NCI-H460 (cell line): ENCODE data around the gene CCDC92. TPM values are rescaled to one million over a fixed set of nuclear protein-coding genes. Genes with fewer than 3 reads are reported as not detected.

Experiments used
- DNase-seq: peaks from one replicate; pipeline ENCODE4 v3.0.0-alpha.2; 2016; ENCODE audit warnings: low read depth; ENCODE audit errors: extremely low read depth
- total RNA-seq: library from RNA; depleted of rRNA; stranded (reverse); fragments of >200 nt; shearing (Covaris generic); gene quantifications from 2 replicates; pipeline ENCODE4 v1.2.3, GENCODE V29; 2014

CCDC92 gene
- total RNA-seq, 1 experiment from 2014 or later, result 10.2 TPM

DNA sequence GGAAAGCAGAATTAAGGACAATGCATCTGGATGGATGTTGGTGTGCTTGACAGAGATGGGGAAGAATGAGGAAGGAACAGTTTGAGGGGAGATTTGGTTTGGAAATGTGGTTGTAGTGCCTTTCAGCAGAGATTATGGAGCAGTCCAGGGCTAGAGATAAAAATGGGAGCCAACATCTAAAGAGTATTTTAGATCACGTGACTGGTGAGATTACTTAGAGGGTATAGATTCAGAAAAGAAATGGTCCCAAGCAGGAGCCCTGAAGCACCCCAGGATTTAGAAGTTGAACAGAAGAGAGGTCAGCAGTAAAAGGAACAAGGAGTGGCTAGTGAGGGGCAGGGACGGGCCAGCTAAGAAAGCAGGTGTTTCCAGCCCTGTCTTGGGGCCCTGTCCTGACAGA, 30.0 kb upstream of the CCDC92 start:
- no peak for DNase-seq

DNA sequence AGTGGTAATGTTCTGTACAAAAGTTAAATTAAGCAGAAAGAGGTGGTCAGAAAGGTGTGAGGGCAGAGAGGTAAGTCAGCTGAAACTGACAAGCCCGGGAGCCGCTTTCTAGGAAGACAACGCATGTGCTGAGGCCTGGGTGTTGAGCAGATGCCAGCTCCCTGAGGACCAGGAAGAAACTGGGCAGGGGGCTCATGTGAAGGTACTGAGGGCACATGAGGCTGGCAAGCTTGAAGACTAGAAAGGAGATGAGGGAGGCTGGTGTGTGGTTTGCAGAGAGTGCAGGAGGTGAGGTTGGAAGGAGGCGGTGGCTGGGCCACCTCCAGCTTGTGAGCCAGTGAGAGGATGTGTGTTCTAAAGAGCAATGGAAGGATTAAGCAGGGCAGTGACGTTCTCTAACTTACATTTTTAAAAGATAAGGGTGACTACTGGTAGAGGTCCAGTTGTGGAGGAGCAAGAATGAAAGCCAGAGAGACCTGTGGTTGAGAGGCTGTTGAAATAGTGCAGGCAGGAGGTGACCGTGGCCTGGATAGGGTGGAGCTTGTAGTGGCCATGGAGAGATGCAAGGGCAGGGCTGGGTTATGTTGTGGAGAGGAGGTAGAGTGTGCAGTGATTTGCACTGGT, 29.5 kb upstream of the CCDC92 start:
- no peak for DNase-seq

DNA sequence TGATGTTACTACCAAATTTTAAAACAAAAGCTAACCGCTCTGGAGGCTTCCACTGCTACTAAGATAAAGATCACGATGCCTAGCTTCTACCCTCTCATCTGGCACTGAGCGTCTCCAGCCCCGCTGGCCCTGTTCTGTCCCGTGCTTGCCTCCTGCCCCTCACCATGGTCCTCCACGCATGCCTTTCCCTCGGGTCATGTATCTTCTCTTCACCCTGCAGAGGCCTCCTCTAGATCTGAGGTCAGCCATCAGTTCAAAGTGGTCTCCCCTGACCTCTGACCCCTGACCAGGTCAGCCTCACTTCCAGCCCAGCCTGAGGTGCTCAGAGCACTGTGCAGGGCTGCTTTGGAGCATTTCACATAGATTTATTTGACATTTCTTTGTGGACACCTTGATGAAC, 28.7 kb upstream of the CCDC92 start:
- no peak for DNase-seq

DNA sequence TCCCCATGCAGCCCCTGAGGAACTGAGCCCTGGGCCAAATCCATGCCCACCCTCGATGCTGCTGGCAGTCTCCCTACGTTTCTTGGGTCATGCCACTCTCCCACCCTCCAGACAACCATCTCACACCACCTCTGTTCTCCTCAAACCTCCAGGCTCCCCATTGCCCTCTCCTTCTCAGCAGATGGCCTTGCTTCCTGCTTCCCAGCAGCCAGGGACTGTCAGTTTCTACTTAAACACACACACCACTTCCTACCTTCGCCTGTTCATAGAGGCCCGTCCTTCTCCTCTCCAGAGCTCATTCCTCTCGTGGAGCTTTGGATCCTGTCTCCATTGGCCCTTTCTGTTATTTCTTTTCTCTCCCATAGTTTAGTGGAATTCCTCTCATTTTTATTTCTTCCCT, 27.5 kb upstream of the CCDC92 start:
- DNase-seq, result no peak

DNA sequence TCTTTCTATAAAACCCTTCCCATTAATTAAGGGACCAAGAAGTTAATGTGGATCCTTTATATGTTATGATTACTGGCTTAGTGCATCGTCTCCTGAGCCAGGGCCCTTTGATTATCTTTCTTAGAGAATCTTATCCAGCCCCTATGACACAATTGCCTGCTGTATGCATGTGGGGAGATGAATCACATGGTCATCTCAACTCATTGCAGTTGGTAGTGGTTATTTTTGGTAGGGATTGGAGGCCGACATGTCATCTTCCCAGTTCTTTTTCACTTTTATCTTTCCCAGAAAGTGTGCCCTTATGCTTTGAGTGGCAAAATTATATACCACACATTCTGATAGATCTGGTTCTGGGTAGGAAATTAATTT, 26.3 kb upstream of the CCDC92 start:
- no peak for DNase-seq

DNA sequence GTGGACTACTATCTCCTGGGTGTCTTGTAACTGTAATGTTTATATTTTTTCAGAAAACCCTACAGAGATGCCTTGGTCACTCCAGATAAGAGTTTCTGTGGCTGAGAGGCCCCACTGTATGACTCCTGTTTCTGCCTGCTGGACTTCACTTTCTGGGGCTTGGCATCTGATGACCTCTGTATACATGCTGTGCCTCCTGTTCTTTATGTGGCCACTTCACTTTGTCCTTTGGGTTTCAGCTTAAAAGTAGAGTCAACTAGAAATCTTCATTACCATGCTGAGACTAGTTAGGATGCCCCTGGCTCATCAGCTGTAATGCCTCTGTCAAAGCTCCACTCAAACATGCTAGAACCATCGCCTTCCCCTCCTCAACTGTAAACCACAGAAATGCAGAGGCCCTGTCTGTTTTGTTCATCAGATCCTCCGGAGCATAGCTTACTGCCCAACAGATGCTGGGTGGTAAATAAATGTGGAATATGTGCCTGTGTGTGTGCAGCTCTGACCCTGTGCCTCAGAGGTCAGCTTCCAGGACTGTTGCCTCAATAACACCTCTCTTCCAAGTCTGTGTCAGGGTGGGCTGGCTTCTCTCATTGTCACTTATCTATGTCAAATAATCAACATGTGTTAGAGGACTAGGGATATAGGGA, 25.8 kb upstream of the CCDC92 start:
- no peak for DNase-seq

DNA sequence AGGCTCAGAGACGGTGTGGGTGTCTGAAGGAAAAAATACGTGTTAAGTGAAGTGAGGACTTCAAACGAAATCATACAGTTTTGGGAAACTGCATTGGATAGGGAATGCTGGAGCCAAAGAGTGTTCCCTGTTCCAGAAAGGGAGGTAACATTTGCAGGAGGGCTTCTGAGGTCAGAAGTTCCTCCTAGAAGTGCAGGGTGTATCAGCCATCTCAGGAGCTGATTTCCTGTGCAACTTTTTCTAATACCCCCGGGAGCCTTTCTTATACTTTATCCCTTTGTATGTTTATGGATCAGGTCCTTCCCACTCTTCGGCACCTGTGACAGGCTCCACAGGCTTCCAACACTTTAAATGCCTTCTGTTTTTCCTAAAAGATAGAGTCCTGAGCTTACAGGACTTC, 25.3 kb upstream of the CCDC92 start:
- DNase-seq, result no peak

DNA sequence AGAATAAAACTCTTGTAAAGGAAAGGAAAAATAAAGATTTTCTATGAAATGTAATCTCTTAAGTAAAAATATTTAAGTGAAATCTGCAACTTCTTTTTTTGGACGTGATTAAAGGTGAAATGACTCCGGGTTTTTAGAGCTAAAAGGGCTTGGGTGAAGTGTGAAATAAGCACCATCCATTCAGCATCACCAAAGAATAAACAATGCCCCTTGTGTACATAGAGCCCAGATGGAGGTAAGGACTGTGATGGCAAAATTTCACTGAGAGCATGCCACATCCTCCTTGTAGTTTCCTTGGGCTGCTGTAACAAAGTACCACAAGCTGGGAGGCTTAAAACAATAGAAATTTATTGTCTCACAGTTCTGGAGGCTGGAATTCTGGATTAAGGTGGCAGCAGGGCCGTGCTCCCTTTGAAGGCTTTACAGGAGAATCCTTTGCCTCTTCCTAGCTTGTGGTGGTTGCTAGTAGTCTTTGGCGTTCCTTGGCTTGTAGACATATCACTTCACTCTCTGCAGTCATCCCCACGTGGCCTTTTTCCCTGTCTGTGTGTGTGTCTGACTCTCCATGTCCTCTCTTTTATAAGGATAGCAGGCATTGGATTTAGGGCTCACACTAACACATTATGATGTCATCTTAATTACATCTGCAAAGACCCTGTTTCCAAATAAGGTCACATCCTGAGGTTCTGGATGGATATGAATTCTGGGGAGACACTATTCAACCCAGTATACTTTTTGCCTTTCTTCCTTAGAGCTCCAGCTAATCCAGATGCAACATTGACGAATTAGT, 24.6 kb upstream of the CCDC92 start:
- no peak for DNase-seq

DNA sequence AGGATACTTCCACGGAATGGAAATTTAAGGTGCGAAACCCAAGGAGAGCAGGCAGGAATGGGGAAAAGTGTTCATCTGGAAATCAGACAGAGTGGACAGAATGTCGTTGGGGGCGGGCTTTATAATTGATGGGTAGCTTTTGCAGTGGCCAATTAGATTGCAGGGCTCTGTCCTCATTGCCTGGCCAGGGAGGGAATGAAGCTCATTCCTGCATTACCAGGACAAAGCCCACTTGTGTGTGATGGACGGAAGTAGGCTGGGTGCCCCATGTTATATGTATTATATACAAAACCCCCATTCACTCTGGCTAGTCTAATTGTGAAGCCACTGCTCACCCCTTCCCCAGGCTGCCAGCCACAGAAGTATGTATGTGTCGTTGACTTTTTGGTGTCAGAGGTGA, 23.9 kb upstream of the CCDC92 start:
- DNase-seq, result no peak

DNA sequence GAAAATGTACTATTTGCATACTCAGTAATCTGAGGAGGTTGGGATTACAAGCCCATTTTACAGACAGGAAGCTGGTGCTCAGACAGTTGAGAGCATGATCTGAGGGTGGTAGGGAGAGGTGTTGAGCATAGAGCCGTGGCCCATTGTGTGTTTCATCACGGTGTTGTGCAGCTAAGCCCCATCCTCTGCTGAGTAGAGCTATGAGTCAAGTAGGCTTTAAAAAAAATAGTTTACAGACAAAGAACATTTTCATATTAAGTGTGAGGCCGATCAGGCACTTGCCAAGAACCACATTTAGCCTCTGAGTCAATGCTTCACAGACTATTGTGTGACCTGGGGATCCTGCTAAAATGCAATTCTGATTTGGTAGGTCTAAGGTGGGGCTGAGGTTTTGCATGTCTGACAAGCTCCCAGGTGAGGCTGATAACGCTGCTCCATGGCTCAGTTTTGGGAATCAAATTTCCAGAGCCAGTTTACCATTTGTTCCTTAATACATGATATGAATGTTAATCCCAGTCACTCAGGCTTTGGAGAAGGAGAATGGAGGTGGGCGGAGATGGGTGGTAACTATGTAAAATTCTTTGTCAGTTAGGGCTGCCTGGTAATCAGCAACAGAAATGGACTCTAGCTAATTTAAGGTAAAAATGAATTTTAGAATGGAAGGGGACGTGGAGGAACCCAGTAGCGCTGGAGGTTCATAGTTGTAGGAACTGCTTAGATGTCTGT, 22.6 kb upstream of the CCDC92 start:
- DNase-seq, result no peak

DNA sequence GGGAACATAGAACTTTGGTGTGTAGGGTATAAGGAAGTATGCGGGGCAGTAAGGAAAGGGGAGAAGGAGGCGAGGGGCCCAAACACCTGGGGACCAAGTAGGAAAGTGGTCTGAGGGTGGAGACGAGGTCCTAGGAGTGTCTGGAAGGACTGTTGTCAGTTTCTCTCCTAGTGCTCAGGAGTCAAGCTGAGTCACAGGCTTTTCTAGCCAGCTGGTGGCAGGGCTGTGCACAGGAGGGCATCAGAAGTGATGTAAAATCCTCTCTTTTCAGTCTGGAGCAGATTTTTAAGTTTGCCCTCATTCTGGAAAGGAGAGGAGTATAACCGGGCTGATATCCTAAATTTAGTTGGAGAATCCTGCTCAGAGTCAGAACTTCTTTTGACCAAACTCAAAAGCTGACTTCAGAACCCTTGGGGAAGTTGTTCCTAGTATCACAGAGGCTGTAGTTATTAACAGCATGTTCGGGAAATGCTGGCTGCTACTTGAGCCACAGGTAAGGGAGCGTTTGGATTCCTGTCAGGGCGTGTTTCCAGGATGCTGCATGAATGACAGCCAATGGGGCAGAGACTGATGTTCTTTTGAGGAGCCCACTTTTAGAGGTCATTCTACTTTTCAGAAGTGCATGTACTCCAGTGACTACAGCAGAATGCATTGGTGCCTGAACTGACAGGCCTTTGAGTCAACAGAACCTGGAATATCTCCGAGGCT, 19.6 kb upstream of the CCDC92 start:
- no peak for DNase-seq

DNA sequence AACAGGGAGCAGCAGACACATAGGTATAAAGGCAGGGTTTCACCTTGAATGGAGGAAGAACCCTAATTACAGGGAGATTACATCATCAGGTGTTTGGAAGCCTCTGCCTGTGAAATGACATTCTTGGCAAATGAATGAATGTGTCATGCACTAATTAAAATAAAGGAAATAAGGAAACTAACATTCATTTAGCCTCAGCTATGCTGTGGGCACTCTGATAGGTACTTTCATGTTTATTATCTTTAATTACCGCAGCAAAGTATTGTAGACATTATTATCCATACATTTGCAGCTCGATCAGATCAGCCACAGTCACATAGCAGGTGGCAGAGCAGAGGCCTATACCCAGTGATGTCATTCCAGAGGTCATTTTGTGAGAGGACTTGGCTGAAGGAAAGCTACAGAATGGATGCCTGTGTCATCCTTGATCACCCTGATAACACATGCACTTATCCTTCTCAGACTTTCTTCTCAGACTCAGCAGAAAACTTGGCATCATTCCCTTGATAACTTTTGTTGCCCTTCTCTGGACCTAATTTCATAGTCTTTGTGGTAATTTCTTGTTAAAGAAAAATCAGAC, 18.8 kb upstream of the CCDC92 start:
- DNase-seq, result no peak

DNA sequence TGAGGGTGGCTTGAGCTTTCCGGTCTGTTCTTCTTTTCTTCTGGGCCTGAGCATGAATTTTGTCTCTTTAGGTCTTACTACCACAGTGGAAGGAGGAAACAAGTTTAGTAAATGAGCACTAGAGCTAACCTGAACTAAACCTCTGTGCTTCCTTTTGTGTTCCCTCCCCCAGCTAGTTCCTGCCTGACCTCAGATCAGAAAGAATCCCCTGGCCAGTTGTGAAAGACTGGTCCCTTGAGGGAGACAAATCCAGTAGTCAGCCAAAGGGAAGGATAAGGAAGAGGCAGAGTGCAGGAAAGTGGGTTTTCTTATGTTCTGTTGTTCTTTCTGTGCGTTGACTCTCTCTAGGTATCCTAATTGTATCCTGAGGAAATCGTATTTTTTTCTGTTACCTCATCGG, 17.9 kb upstream of the CCDC92 start:
- DNase-seq, result no peak

DNA sequence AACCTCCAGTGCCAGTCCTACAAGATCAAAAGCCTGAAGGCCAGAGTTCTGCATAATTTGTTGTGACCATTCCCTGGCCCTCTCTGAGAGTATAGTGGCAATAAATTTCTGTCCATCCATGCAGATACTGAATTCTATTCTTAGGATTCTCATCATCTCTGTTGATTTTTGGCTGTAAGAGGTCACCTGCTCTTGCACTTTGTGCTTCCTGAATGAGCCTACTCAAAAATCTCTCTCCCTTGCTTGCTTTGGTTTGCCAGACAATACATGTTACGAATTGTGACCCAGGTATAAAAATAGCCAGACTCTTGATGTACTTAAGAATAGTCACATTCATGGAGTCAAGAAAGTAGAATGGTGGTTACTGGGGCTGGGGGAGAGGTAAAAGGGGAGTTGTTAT, 17.1 kb upstream of the CCDC92 start:
- no peak for DNase-seq

DNA sequence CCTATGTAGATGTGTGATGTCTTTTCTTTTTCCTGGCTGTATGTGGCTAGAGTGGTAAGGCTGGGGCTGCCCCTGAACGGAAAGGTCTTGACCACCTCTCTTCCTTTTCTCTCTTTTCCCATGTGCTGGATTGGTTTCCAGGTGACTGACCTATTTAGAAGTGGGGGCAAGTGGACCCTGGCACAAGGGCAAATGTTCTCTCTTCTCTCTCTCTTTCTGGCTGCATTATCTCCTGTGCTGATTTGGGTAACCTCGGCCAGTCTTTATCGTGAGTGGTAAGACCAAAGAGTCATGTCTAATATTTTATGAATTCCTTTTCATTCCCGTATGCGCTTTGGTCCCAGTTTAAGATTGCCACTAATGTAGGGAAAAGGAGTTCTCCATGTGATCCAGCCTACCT, 16.5 kb upstream of the CCDC92 start:
- no peak for DNase-seq

DNA sequence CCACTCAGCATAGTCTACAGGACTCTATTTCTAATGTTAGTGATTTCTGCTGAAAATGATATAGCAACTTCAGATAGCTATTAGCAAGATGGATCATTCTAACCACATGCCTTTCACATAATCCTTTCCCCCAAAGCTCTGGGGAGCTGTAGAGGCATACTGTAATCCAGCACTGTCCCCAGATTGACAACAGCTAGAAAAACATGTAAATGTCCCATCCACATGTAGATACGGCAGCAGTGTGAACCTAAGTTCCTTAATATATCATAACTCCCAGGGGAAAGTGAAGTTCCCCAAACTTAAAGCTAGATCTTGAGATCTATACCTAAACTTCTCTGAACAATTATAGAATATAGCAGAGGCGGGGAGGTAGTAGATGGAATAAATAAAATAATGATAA, 14.4 kb upstream of the CCDC92 start:
- no peak for DNase-seq

DNA sequence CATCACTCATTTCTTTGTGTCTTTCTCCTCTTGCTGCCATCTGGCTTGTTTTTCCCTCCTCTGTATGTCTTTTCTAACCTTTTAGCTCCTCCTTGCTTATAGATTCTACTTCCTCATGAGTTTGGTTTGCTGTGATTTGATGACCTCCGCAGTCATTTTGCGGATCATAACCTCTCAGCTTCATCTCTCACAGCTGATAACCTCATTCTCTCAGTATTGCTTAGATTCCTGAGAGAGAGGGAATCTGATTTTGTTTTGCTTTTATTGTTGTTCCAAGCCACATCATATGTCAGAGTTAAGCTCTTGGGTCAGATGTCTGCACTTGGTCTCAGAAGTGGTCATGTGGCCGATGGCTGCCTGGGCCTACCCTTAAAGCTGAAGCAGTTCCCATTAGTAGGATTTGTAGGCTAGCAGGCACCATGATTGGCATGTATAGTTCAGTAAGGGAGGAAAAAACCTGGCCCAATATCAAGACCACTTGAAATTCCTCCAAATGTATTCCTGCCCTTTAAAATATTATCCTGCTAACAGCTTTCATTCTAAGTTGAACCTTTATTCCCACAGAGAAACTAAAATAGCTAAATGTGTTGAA, 13.8 kb upstream of the CCDC92 start:
- DNase-seq, result no peak

DNA sequence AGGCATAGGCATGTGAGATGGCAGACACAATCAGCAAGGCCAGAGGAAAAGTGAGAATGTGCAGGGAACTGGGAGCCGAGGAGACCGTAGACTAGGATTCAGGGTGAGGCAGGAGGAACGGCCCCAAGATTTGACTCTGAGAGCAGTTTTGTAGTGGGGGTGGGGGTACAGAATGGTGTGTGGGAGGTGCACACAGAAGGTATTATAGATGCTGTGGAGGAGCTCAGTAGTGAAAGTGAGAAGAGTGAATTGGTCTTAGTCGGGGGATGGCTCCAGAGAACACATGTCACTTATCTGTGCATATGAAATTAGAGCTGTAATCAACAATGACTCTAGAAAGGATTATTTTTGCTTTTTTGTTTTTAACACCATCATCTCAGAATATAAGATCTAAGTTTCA, 12.3 kb upstream of the CCDC92 start:
- no peak for DNase-seq

DNA sequence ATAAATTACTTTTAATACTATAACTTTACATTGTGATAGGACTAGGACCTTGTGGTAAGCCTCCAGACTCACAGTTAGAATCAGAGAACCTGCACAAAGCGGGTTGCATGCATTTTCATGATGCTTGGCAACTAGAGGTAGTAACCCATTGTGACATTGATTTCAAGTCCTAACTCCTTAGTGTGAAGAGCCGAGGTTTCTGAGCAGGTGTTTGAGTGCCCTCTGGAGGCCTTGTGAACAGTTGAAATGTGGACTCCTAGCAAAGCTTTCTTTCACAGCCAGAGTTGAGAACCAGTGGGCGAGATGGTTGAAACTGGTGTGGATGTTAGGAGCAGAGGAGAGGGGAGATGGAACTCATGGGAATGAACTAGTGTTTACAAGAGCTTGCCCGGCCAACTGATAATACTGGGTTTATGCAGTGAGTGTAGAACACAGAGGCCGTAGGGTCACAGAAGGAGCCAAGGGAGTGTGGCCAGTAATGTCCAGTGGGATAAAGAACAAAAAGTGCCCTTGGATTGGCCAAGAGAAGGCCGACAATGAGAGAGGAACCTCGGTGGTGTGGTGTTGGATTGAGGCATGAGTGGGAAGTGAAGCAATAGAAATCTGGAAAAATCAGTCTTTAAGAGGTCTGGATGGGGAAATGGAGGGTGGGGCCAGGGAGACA, 11.3 kb upstream of the CCDC92 start:
- DNase-seq, result peak; percentile 70

DNA sequence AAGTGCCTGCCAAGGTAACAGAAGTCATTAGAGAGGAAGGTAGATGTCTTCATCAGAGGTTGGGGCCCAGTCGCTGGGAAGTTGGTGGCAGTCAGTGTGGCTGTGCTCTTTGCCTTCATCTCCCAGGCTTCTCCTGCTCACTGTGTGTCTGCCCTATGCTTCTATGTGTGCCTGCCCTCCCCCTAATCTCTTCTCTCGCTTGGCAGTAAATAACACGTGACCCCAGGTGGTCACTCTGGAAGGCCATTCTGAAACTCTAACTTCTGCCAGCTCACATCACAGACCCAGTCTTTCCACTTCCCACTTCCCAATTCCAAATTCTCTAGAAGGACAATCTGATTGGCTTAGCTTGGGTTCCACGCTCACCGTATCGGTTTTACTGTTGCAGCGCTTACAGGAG, 9.6 kb upstream of the CCDC92 start:
- DNase-seq, result no peak
